ENCODE measurements around the gene MRPL55.

MRPL55 gene

GRCh38 chr1:228082918-228083870, 25.9 kb downstream of the MRPL55 start:
- no peak for DNase-seq

- peak; percentile 85 for DNase-seq
These were observed 26.7 kb downstream of the MRPL55 start, which contains the start of gene ARF1 for GRCh38 chr1:228082214-228082917. ARF1 (plus strand) TSS chr1:228082708; CDS start chr1:228097115, 14,407 bp downstream.

GRCh38 chr1:228081578-228082213, 27.4 kb downstream of the MRPL55 start:
- DNase-seq, result no peak

- DNase-seq, result no peak
These were observed 28.0 kb downstream of the MRPL55 start for GRCh38 chr1:228081144-228081543.

- no peak for DNase-seq
These were observed 29.4 kb downstream of the MRPL55 start for GRCh38 chr1:228079601-228080263.

GRCh38 chr1:228079013-228079412, 30.1 kb downstream of the MRPL55 start:
- no peak for DNase-seq

GRCh38 chr1:228077565-228078330, 31.4 kb downstream of the MRPL55 start:
- DNase-seq, result no peak

- DNase-seq, result no peak
These were observed 32.2 kb downstream of the MRPL55 start for GRCh38 chr1:228076796-228077430.

GRCh38 chr1:228075801-228076271, 33.3 kb downstream of the MRPL55 start:
- DNase-seq, result no peak

- DNase-seq, result no peak
These were observed 34.0 kb downstream of the MRPL55 start for GRCh38 chr1:228074954-228075730.

GRCh38 chr1:228073857-228074545, 35.1 kb downstream of the MRPL55 start:
- DNase-seq, result no peak

- DNase-seq, result no peak
These were observed 35.8 kb downstream of the MRPL55 start for GRCh38 chr1:228073061-228073856.

GRCh38 chr1:228072658-228073043, 36.4 kb downstream of the MRPL55 start:
- no peak for DNase-seq

- DNase-seq, result no peak
These were observed 37.1 kb downstream of the MRPL55 start for GRCh38 chr1:228071839-228072657.

- no peak for DNase-seq
These were observed 38.2 kb downstream of the MRPL55 start for GRCh38 chr1:228070851-228071250.

GRCh38 chr1:228070173-228070572, 38.9 kb downstream of the MRPL55 start:
- DNase-seq, result no peak

- DNase-seq, result no peak
These were observed 40.7 kb downstream of the MRPL55 start for GRCh38 chr1:228068359-228068758.

All from NCI-H446 treated with DMSO at 0.1 percent for 48 hours (cell line).